Upper lobe of left lung (tissue), 4 donors: ENCODE data around the gene PPP5C.

ENCODE experiments used
- CTCF ChIP-seq, 6 experiments: fragments of 450-650 bp in 4 of 6; fragments of 200-600 bp in 2 of 6; sonication (generic) in 2 of 6; IDR thresholded peaks; one replicate each; pipeline ENCODE4 v1.5.1; 2016 to 2019; ENCODE audit warnings: antibody characterized with exemption in 6 of 6
- EP300 ChIP-seq, 4 donors: sonication (generic); formaldehyde crosslinking; IDR thresholded peaks; one replicate each; pipeline ENCODE4 v1.5.1; 2017; ENCODE audit warnings: antibody characterized with exemption in 4 of 4, control low read depth in 2 of 4
- POLR2A ChIP-seq, 4 donors: fragments of 450-650 bp; IDR thresholded peaks; one replicate each; pipeline ENCODE4 v1.5.1; 2016 to 2017; ENCODE audit warnings: antibody characterized with exemption in 4 of 4, mild to moderate bottlenecking in 2 of 4

- TF ChIP-seq CTCF (IDR thresholded peaks at IDR 0.05) (no peak), EP300 (IDR thresholded peaks at IDR 0.05) (no peak), POLR2A (IDR thresholded peaks at IDR 0.05) (no peak)
These were observed 75.5 kb downstream of the PPP5C start for GRCh38 chr19:46422344-46422743.
